Astrocyte of the hippocampus (primary cell): ENCODE results near the gene ATP13A3.
"Not testable (repeated sequence)": the region's sequence is repeated elsewhere in the genome, so short reads cannot be mapped to it uniquely, and the experiment has no call there.

ENCODE experiments used
- DNase-seq: peaks from one replicate; pipeline ENCODE4 v3.0.0; 2011; ENCODE audit warnings: low read depth, low spot score

ATP13A3 gene

GRCh38 chr3:194486540-194487288 lies at the start of gene ATP13A3:
TSS of gene ATP13A3 (minus strand) at chr3:194487002. CDS start at chr3:194462190, 24,812 bp downstream.
- DNase-seq: peak; percentile 97

- DNase-seq: not testable (repeated sequence)
Measured at GRCh38 chr3:194535199-194535598, 48.4 kb upstream of the ATP13A3 start.

GRCh38 chr3:194534243-194534642 lies 47.4 kb upstream of the ATP13A3 start:
- no peak for DNase-seq

GRCh38 chr3:194532591-194532990 lies 45.8 kb upstream of the ATP13A3 start:
- no peak for DNase-seq

GRCh38 chr3:194527726-194528125 lies 40.9 kb upstream of the ATP13A3 start:
- DNase-seq: no peak

GRCh38 chr3:194526164-194526563 lies 39.4 kb upstream of the ATP13A3 start:
- no peak for DNase-seq

- DNase-seq: no peak
Measured at GRCh38 chr3:194522579-194523046, 35.8 kb upstream of the ATP13A3 start.

GRCh38 chr3:194521510-194522260 lies 34.9 kb upstream of the ATP13A3 start:
- peak; percentile 36 for DNase-seq

- not testable (repeated sequence) for DNase-seq
Measured at GRCh38 chr3:194520682-194521162, 33.9 kb upstream of the ATP13A3 start.

- DNase-seq: not testable (repeated sequence)
Measured at GRCh38 chr3:194520201-194520600, 33.4 kb upstream of the ATP13A3 start.

GRCh38 chr3:194518652-194519051 lies 31.9 kb upstream of the ATP13A3 start:
- DNase-seq: peak; percentile 41

- DNase-seq: no peak
Measured at GRCh38 chr3:194517333-194517732, 30.5 kb upstream of the ATP13A3 start.

- DNase-seq: no peak
Measured at GRCh38 chr3:194514626-194515025, 27.8 kb upstream of the ATP13A3 start.

- peak; percentile 80 for DNase-seq
Measured at GRCh38 chr3:194512895-194513601, 26.2 kb upstream of the ATP13A3 start.

- no peak for DNase-seq
Measured at GRCh38 chr3:194508491-194509453, 22.0 kb upstream of the ATP13A3 start.

GRCh38 chr3:194507571-194507970 lies 20.8 kb upstream of the ATP13A3 start:
- no peak for DNase-seq

- DNase-seq: peak; percentile 49
Measured at GRCh38 chr3:194505791-194506415, 19.1 kb upstream of the ATP13A3 start.

- no peak for DNase-seq
Measured at GRCh38 chr3:194504861-194505260, 18.1 kb upstream of the ATP13A3 start.

GRCh38 chr3:194504146-194504545 lies 17.3 kb upstream of the ATP13A3 start:
- DNase-seq: no peak

GRCh38 chr3:194503081-194503531 lies 16.3 kb upstream of the ATP13A3 start:
- no peak for DNase-seq
